Measurements from ENCODE around the gene PCDHAC1. TPM values are rescaled to one million over a fixed set of nuclear protein-coding genes. Genes with fewer than 3 reads are reported as not detected.

The PCDHAC1 gene
- total RNA-seq, 1 experiment from 2014 or later, result 1.0 TPM

GRCh38 chr5:140916325-140916724, 9.8 kb upstream of the PCDHAC1 start:
- Histone ChIP-seq H2AFZ (ENCODE audit: low read depth, low read length, poor library complexity, severe bottlenecking) (no peak overlapping the region), H3K27me3 (ENCODE audit: insufficient read depth, low read length) (no peaks in the 10 kb centered on the region), H3K27ac (ENCODE audit: low read depth, low read length) (no peak overlapping the region), H3K36me3 (ENCODE audit: control insufficient read depth in 1 of 2, insufficient read depth in 2 of 2, low read length in 2 of 2) (no peaks in the 10 kb centered on the region), H3K4me2 (ENCODE audit: low read length) (no peak overlapping the region), H3K9me3 (ENCODE audit: control insufficient read depth in 1 of 2, insufficient read depth in 1 of 2, low read depth in 1 of 2, low read length in 2 of 2) (no peaks in the 10 kb centered on the region), H3K4me1 (ENCODE audit: control insufficient read depth in 1 of 2, insufficient read depth in 2 of 2, low read length in 2 of 2) (no peaks in the 10 kb centered on the region), H3K9me2 (ENCODE audit: insufficient read depth) (no peaks in the 10 kb centered on the region), H4K20me1 (ENCODE audit: insufficient read depth) (no peaks in the 10 kb centered on the region), H3K4me3 (replicated peaks in 1 of 2; ENCODE audit: low read depth in 1 of 2, low read length in 2 of 2) (no peak overlapping the region), H3K9ac (ENCODE audit: low read length) (no peak overlapping the region), H3K79me2 (ENCODE audit: insufficient read depth, low read length) (no peaks in the 10 kb centered on the region)
- ChIA-PET RAD21 (ENCODE audit: low non-redundant PET in 1 of 2, low total read pairs in 2 of 2, uncharacterized antibody in 2 of 2, unreplicated experiment in 2 of 2) (no interaction called here), POLR2A (no interaction called here), CTCF (no interaction called here)
- intact Hi-C loops (cut with micrococcal nuclease), result no loop called here
- no peak for TF ChIP-seq JUND (IDR thresholded peaks at IDR 0.05)
- TF ChIP-seq EGR1 (IDR thresholded peaks at IDR 0.05; ENCODE audit: low read depth), result no peak
- TF ChIP-seq REST (IDR thresholded peaks at IDR 0.05; ENCODE audit: low read depth), result no peak
- TF ChIP-seq ATF3 (IDR thresholded peaks at IDR 0.05), result no peak
- no peak for TF ChIP-seq POLR2A (IDR thresholded peaks at IDR 0.05; ENCODE audit: borderline replicate concordance, extremely low read depth, insufficient read depth, insufficient read length)
- no peak for TF ChIP-seq ZBTB33 (IDR thresholded peaks at IDR 0.05; ENCODE audit: extremely low read depth, insufficient replicate concordance, low read length)
- no peak for DNase-seq (ENCODE audit: low read depth, low spot score)
- ATAC-seq, result no peak
- BruUV-seq (replicated peaks), result no TSS peak
